Neuronal stem cell (in vitro differentiated cells): ENCODE results near the gene MYO5A.
A peak's percentile ranks its signal among the peaks of the same experiment; 100 is the strongest.

ENCODE experiments used
- DNase-seq: peaks from one replicate; pipeline ENCODE4 v3.0.0-alpha.2; 2013; ENCODE audit warnings: low spot score
- H2AFZ ChIP-seq: one replicate; pipeline ENCODE4 v1.6.1; 2013; ENCODE audit warnings: mild to moderate bottlenecking, low read length, inconsistent platforms
- H2AK5ac ChIP-seq: 2 replicates; pipeline ENCODE4 v1.6.1; 2013; ENCODE audit warnings: low read depth, mild to moderate bottlenecking, inconsistent platforms, low read length, moderate library complexity, mixed read lengths
- H2BK120ac ChIP-seq: 2 replicates; pipeline ENCODE4 v1.6.1; 2013; ENCODE audit warnings: low read depth, mild to moderate bottlenecking, inconsistent platforms, low read length, moderate library complexity, mixed read lengths
- H2BK12ac ChIP-seq: one replicate; pipeline ENCODE4 v1.6.1; 2013; ENCODE audit warnings: low read length, inconsistent platforms
- H2BK15ac ChIP-seq: 2 replicates; pipeline ENCODE4 v1.6.1; 2013; ENCODE audit warnings: mild to moderate bottlenecking, low read length, inconsistent platforms, mixed read lengths
- H2BK5ac ChIP-seq: one replicate; pipeline ENCODE4 v1.6.1; 2013; ENCODE audit warnings: inconsistent platforms, mild to moderate bottlenecking, low read length, moderate library complexity
- H3K14ac ChIP-seq: one replicate; pipeline ENCODE4 v1.6.1; 2013; ENCODE audit warnings: low read length, inconsistent platforms
- H3K18ac ChIP-seq: 2 replicates; pipeline ENCODE4 v1.6.1; 2013; ENCODE audit warnings: low read length, inconsistent platforms
- H3K23ac ChIP-seq: 2 replicates; pipeline ENCODE4 v1.6.1; 2013; ENCODE audit warnings: low read depth, mild to moderate bottlenecking, mixed read lengths, low read length, inconsistent platforms; ENCODE audit not compliant: poor library complexity
- H3K27ac ChIP-seq: replicated peaks from 3 replicates; pipeline ENCODE4 v1.5.1; 2013; ENCODE audit warnings: low read length, inconsistent platforms
- H3K27me3 ChIP-seq, 3 experiments: 2 replicates each; pipeline ENCODE4 v1.6.1; 2013; ENCODE audit warnings: low read length in 3 of 3, mild to moderate bottlenecking in 2 of 3, inconsistent platforms in 1 of 3, low read depth in 1 of 3, mixed read lengths in 1 of 3, moderate library complexity in 1 of 3; ENCODE audit not compliant: control insufficient read depth in 3 of 3, insufficient read depth in 3 of 3
- H3K36me3 ChIP-seq, 2 donors: replicated peaks in 1 of 2; 2 replicates each; pipeline ENCODE4 v1.6.1; 2013; ENCODE audit warnings: low read length in 2 of 2; ENCODE audit not compliant: control insufficient read depth in 2 of 2, insufficient read depth in 2 of 2
- H3K4ac ChIP-seq: 2 replicates; pipeline ENCODE4 v1.6.1; 2013; ENCODE audit warnings: inconsistent platforms, mild to moderate bottlenecking, low read length, moderate library complexity
- H3K4me1 ChIP-seq, 2 donors: 1 replicate in 1 of 2; 2 replicates in 1 of 2; pipeline ENCODE4 v1.6.1; 2013; ENCODE audit warnings: low read length in 2 of 2, low read depth in 1 of 2; ENCODE audit not compliant: control insufficient read depth in 2 of 2, insufficient read depth in 1 of 2
- H3K4me2 ChIP-seq: one replicate; pipeline ENCODE4 v1.6.1; 2013; ENCODE audit warnings: mild to moderate bottlenecking, low read length, inconsistent platforms; ENCODE audit not compliant: insufficient read depth, poor library complexity, severe bottlenecking
- H3K4me3 ChIP-seq, 2 donors: 2 replicates each; pipeline ENCODE4 v1.5.1; 2013; ENCODE audit warnings: low read length in 2 of 2, mild to moderate bottlenecking in 2 of 2, inconsistent platforms in 1 of 2, moderate library complexity in 1 of 2
- H3K79me1 ChIP-seq: one replicate; pipeline ENCODE4 v1.6.1; 2013; ENCODE audit warnings: low read depth, mild to moderate bottlenecking, inconsistent platforms, low read length, moderate library complexity
- H3K9ac ChIP-seq: one replicate; pipeline ENCODE4 v1.6.1; 2013; ENCODE audit warnings: mild to moderate bottlenecking, low read depth, low read length, inconsistent platforms; ENCODE audit not compliant: poor library complexity
- H3K9me3 ChIP-seq, 2 donors: replicated peaks in 1 of 2; 2 replicates each; pipeline versions ENCODE3 to v1.6.1; 2013; ENCODE audit warnings: low read length in 2 of 2, mild to moderate bottlenecking in 2 of 2, inconsistent platforms in 1 of 2, low read depth in 1 of 2, mixed read lengths in 1 of 2, moderate library complexity in 1 of 2; ENCODE audit not compliant: control insufficient read depth in 2 of 2, insufficient read depth in 1 of 2
- H4K8ac ChIP-seq: one replicate; pipeline ENCODE4 v1.6.1; 2013; ENCODE audit warnings: low read depth, mild to moderate bottlenecking, inconsistent platforms, low read length, moderate library complexity
- H4K91ac ChIP-seq: one replicate; pipeline ENCODE4 v1.6.1; 2013; ENCODE audit warnings: low read length, low read depth, mild to moderate bottlenecking, inconsistent platforms; ENCODE audit not compliant: poor library complexity
- WGBS, 2 donors: extraction: QIAGEN DNeasy Blood & Tissue Kit; methylation state at CpG; one replicate each; pipeline ENCODE4 v1.1.7; 2013; ENCODE audit warnings: missing lambda C conversion rate in 2 of 2, mixed read lengths in 1 of 2; ENCODE audit not compliant: insufficient read length in 2 of 2, insufficient replicate concordance in 1 of 2; ENCODE audit errors: extremely low coverage in 2 of 2; 5-methylcytosine and 5-hydroxymethylcytosine counted together

The MYO5A gene

GRCh38 chr15:52338058-52338457 is 190.6 kb downstream of the MYO5A start:
- peak overlapping the region; percentile 53 for H2AFZ ChIP-seq
- no peak overlapping the region for H4K8ac ChIP-seq
- H3K4ac ChIP-seq, result no peak overlapping the region
- H3K36me3 ChIP-seq, result peaks cover 0 to 22% of the 10 kb centered on the region in 2 donors
- H4K91ac ChIP-seq, result no peak overlapping the region
- no peak overlapping the region for H3K14ac ChIP-seq
- no peak overlapping the region for H2BK15ac ChIP-seq
- H2BK5ac ChIP-seq, result no peak overlapping the region
- no peaks in the 10 kb centered on the region for H3K27me3 ChIP-seq
- no peak overlapping the region for H3K23ac ChIP-seq
- H3K79me1 ChIP-seq, result no peaks in the 10 kb centered on the region
- no peak overlapping the region for H2BK12ac ChIP-seq
- no peaks in the 10 kb centered on the region for H3K9me3 ChIP-seq
- no peak overlapping the region for H2BK120ac ChIP-seq
- no CpG with 5 or more reads among the region's 3 CpGs for WGBS, 2 donors
- DNase-seq, result no peak
- H3K27ac ChIP-seq, result no peak overlapping the region
- H3K4me1 ChIP-seq, result peaks cover 0 to 17% of the 10 kb centered on the region in 2 donors
- no peak overlapping the region for H3K4me3 ChIP-seq
- H3K18ac ChIP-seq, result no peak overlapping the region
- no peak overlapping the region for H2AK5ac ChIP-seq
- no peak overlapping the region for H3K4me2 ChIP-seq
- no peak overlapping the region for H3K9ac ChIP-seq

DNA sequence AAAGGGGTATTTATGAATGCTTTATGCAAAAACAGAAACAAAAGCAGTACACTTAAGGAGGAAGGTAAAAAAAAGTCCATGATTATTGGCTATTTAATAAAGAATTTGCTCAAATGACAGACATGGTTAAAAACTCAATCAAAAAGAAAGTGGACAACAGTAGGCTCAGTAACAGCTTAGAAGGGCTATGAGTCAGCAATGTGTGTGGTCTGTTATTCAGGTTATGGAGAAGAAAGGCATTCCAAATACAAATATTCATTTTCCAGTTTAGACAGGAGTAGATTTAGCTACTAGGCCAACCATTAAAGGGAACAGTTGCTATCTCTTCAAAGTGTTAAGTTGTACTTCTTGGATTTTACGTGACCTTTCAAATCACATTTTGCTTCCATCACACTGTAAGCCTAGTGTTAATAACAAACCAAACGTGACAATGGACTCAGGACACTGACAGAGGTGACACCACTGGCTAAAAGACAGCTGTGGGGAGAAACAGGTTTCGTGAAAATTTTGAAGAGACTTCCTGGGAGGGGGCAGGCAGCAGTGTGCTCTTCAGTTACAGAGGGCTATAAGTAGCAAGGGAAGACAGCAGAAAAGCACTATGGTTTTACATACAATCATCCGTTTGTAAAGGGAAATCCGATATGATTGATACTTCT is 191.4 kb downstream of the MYO5A start:
- no peak overlapping the region for H3K4ac ChIP-seq
- H3K79me1 ChIP-seq, result no peaks in the 10 kb centered on the region
- H2AK5ac ChIP-seq, result no peak overlapping the region
- H4K91ac ChIP-seq, result no peak overlapping the region
- peak overlapping the region; percentile 8 for H2AFZ ChIP-seq
- no peak overlapping the region for H3K14ac ChIP-seq
- no peaks in the 10 kb centered on the region for H3K9me3 ChIP-seq
- H3K23ac ChIP-seq, result no peak overlapping the region
- no CpG with 5 or more reads among the region's 5 CpGs for WGBS, 2 donors
- H3K4me1 ChIP-seq, result peaks cover 0 to 17% of the 10 kb centered on the region in 2 donors
- no peak for DNase-seq
- no peak overlapping the region for H3K27ac ChIP-seq
- H3K4me2 ChIP-seq, result no peak overlapping the region
- no peak overlapping the region for H3K9ac ChIP-seq
- no peak overlapping the region for H2BK5ac ChIP-seq
- no peak overlapping the region for H2BK12ac ChIP-seq
- H2BK15ac ChIP-seq, result no peak overlapping the region
- no peak overlapping the region for H3K18ac ChIP-seq
- H4K8ac ChIP-seq, result no peak overlapping the region
- H3K36me3 ChIP-seq, result peaks cover 0 to 22% of the 10 kb centered on the region in 2 donors
- H2BK120ac ChIP-seq, result no peak overlapping the region
- no peaks in the 10 kb centered on the region for H3K27me3 ChIP-seq
- H3K4me3 ChIP-seq, result no peak overlapping the region

GRCh38 chr15:52336529-52336928 is 192.2 kb downstream of the MYO5A start:
- Histone ChIP-seq H4K8ac (no peak overlapping the region), H4K91ac (no peak overlapping the region), H2AFZ (no peak overlapping the region), H3K9me3 (no peaks in the 10 kb centered on the region), H3K79me1 (no peaks in the 10 kb centered on the region), H2BK120ac (no peak overlapping the region), H3K18ac (no peak overlapping the region), H3K27ac (no peak overlapping the region), H2BK15ac (no peak overlapping the region), H3K9ac (no peak overlapping the region), H2BK5ac (no peak overlapping the region), H3K23ac (no peak overlapping the region), H3K14ac (no peak overlapping the region), H3K27me3 (no peaks in the 10 kb centered on the region), H3K36me3 (peaks cover 0 to 22% of the 10 kb centered on the region in 2 donors), H3K4ac (no peak overlapping the region), H3K4me3 (no peak overlapping the region), H3K4me1 (peaks cover 0 to 17% of the 10 kb centered on the region in 2 donors), H2AK5ac (no peak overlapping the region), H2BK12ac (no peak overlapping the region), H3K4me2 (no peak overlapping the region)
- DNase-seq, result no peak
- WGBS, 2 donors, result no CpG with 5 or more reads among the region's 4 CpGs

- no peak overlapping the region for H2AK5ac ChIP-seq
- H3K9me3 ChIP-seq, result no peaks in the 10 kb centered on the region
- H3K9ac ChIP-seq, result no peak overlapping the region
- no peak overlapping the region for H3K4me3 ChIP-seq
- H4K91ac ChIP-seq, result no peak overlapping the region
- H2BK5ac ChIP-seq, result no peak overlapping the region
- H3K18ac ChIP-seq, result no peak overlapping the region
- H3K27ac ChIP-seq, result no peak overlapping the region
- H3K79me1 ChIP-seq, result no peaks in the 10 kb centered on the region
- no peak overlapping the region for H2BK12ac ChIP-seq
- no peak for DNase-seq
- no peak overlapping the region for H2BK15ac ChIP-seq
- H3K4me1 ChIP-seq, result peaks cover 0 to 17% of the 10 kb centered on the region in 2 donors
- no peak overlapping the region for H3K4ac ChIP-seq
- H3K23ac ChIP-seq, result no peak overlapping the region
- no peak overlapping the region for H2BK120ac ChIP-seq
- H3K36me3 ChIP-seq, result peaks cover 0 to 25% of the 10 kb centered on the region in 2 donors
- no peak overlapping the region for H4K8ac ChIP-seq
- H2AFZ ChIP-seq, result no peak overlapping the region
- H3K27me3 ChIP-seq, result no peaks in the 10 kb centered on the region
- no peak overlapping the region for H3K4me2 ChIP-seq
- H3K14ac ChIP-seq, result no peak overlapping the region
- no CpG with 5 or more reads among the region's 3 CpGs for WGBS, 2 donors
These were observed 194.1 kb downstream of the MYO5A start for GRCh38 chr15:52334491-52335160.
